ENCODE measurements around the gene TAB2. TPM values are rescaled to one million over a fixed set of nuclear protein-coding genes. Genes with fewer than 3 reads are reported as not detected.

The TAB2 gene
- total and polyA plus RNA-seq, 9 of the 15 experiments (the other 6 are each of a cell fraction or from before 2014, with no cell fraction given) = 9.1 to 38.3 (median 18.6) TPM

DNA sequence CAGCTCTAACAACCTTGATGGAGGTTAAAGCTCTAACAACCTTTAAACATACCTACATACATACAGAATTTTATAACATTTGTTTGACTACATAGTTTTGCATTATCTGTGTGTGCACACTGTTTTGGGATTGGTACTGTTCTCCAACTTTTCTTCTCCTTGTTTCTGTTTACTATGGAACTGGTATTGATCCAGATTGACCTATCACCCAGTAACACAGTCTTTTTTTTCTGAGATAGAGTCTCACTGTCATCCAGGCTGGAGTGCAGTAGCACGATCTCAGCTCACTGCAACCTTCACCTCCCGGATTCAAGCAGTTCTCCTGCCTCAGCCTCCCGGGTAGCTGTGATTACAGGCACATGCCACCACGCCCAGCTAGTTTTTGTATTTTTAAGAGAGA, 65.9 kb downstream of the TAB2 start:
- no peak for TF ChIP-seq POLR2AphosphoS5 (IDR thresholded peaks at IDR 0.05; ENCODE audit: control insufficient read depth, insufficient read depth, low read depth, low read length)
- TF ChIP-seq NFIC (IDR thresholded peaks at IDR 0.05) = no peak
- TF ChIP-seq NCOR1 (IDR thresholded peaks at IDR 0.05) = no peak
- TF ChIP-seq BRCA1 (IDR thresholded peaks at IDR 0.05) = no peak
- TF ChIP-seq BRCA1 (CRISPR knock-in tag; IDR thresholded peaks at IDR 0.05) = no peak
- TF ChIP-seq, protein P1, sequence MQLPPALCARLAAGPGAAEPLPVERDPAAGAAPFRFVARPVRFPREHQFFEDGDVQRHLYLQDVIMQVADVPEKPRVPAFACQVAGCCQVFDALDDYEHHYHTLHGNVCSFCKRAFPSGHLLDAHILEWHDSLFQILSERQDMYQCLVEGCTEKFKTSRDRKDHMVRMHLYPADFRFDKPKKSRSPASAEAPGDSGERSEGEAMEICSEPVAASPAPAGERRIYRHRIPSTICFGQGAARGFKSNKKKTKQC (CRISPR knock-in tag; IDR thresholded peaks at IDR 0.05) = no peak
- TF ChIP-seq, protein P2, sequence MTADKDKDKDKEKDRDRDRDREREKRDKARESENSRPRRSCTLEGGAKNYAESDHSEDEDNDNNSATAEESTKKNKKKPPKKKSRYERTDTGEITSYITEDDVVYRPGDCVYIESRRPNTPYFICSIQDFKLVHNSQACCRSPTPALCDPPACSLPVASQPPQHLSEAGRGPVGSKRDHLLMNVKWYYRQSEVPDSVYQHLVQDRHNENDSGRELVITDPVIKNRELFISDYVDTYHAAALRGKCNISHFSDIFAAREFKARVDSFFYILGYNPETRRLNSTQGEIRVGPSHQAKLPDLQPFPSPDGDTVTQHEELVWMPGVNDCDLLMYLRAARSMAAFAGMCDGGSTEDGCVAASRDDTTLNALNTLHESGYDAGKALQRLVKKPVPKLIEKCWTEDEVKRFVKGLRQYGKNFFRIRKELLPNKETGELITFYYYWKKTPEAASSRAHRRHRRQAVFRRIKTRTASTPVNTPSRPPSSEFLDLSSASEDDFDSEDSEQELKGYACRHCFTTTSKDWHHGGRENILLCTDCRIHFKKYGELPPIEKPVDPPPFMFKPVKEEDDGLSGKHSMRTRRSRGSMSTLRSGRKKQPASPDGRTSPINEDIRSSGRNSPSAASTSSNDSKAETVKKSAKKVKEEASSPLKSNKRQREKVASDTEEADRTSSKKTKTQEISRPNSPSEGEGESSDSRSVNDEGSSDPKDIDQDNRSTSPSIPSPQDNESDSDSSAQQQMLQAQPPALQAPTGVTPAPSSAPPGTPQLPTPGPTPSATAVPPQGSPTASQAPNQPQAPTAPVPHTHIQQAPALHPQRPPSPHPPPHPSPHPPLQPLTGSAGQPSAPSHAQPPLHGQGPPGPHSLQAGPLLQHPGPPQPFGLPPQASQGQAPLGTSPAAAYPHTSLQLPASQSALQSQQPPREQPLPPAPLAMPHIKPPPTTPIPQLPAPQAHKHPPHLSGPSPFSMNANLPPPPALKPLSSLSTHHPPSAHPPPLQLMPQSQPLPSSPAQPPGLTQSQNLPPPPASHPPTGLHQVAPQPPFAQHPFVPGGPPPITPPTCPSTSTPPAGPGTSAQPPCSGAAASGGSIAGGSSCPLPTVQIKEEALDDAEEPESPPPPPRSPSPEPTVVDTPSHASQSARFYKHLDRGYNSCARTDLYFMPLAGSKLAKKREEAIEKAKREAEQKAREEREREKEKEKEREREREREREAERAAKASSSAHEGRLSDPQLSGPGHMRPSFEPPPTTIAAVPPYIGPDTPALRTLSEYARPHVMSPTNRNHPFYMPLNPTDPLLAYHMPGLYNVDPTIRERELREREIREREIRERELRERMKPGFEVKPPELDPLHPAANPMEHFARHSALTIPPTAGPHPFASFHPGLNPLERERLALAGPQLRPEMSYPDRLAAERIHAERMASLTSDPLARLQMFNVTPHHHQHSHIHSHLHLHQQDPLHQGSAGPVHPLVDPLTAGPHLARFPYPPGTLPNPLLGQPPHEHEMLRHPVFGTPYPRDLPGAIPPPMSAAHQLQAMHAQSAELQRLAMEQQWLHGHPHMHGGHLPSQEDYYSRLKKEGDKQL (CRISPR knock-in tag; IDR thresholded peaks at IDR 0.05; ENCODE audit: borderline replicate concordance) = no peak
- no peak for TF ChIP-seq KLF10 (CRISPR knock-in tag; IDR thresholded peaks at IDR 0.05)
- no peak for TF ChIP-seq CBFA2T3 (IDR thresholded peaks at IDR 0.05)
- Histone ChIP-seq H3K4me2 (ENCODE audit: insufficient read depth, low read length) (no peak overlapping the region), H3K4me3 (no peak overlapping the region), H3K36me3 (ENCODE audit: control insufficient read depth, insufficient read depth, low read length) (peaks cover 24% of the 10 kb centered on the region), H4K20me1 (replicated peaks; ENCODE audit: control insufficient read depth, insufficient read depth, low read length) (no peaks in the 10 kb centered on the region), H3K27ac (ENCODE audit: extremely low read depth, low read depth, low read length) (no peak overlapping the region), H3K4me1 (replicated peaks in 1 of 2; ENCODE audit: control insufficient read depth in 2 of 2, insufficient read depth in 2 of 2, low read length in 2 of 2) (no peaks in the 10 kb centered on the region), H3K27me3 (ENCODE audit: control insufficient read depth in 2 of 2, insufficient read depth in 2 of 2, low read length in 2 of 2) (no peaks in the 10 kb centered on the region), H3K9me1 (ENCODE audit: control insufficient read depth, insufficient read depth, low read length) (no peaks in the 10 kb centered on the region), H2AFZ (ENCODE audit: low read depth, low read length) (no peak overlapping the region), H3K9me3 (replicated peaks; ENCODE audit: control insufficient read depth, insufficient read depth, low read depth, low read length) (no peaks in the 10 kb centered on the region), H3K9ac (ENCODE audit: insufficient read depth in 1 of 2, low read depth in 2 of 2, low read length in 2 of 2) (no peak overlapping the region), H3K79me2 (ENCODE audit: control insufficient read depth, insufficient read depth, low read length) (no peaks in the 10 kb centered on the region)
- ATAC-seq (no peak), DNase-seq (ENCODE audit: extremely low read depth in 1 of 4, low spot score in 3 of 4) (no peak), FAIRE-seq (no peak)
- POLR2A ChIA-PET = interaction anchor here (0.6 to 1.1 kb wide), 3 partner anchors 18 to 163 kb away, joined by 3 read pairs; no protein-coding TSS in a partner anchor
- intact Hi-C loops (cut with micrococcal nuclease) = no loop called here
- no TSS peak for BruUV-seq (replicated peaks)
- WGBS (ENCODE audit: insufficient coverage, low coverage, missing lambda C conversion rate) = 80% methylated on average over 4 of the region's 4 CpGs
- in situ Hi-C loops (cut with MboI) = no loop called here
- CTCF ChIA-PET (ENCODE audit: low intra/inter-chr PET ratio) = no interaction called here
